GM18498 (cell line): ENCODE data around the gene VRK3.
"Not testable (repeated sequence)": the region's sequence is repeated elsewhere in the genome, so short reads cannot be mapped to it uniquely, and the experiment has no call there.

Source experiments
- ATAC-seq: cut with Tn5 transposase; IDR thresholded peaks from one replicate; pipeline ENCODE4 v1.9.1; 2021; ENCODE audit warnings: mild to moderate bottlenecking, moderate library complexity; ENCODE audit not compliant: unreplicated experiment

Gene VRK3

DNA sequence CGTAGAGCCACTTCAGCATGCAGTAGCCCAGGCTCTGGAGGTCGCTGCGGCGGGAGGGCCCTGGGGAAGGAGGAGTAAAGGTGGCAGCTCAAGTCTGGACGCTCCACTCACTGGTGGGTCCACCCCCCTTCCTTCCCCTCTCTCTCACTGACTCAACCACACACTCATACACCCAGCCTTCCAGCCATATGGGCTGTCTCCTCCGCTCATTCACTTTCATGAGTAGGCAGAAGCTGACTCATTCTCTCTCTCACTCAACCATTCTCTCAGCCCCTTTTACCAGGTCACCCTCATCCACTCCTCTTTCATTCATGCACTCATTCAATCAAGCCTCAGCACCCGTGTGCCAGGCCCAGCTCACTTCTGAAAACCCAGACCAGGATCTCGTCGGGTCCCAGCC lies 36.7 kb downstream of the VRK3 start:
- ATAC-seq = no peak

DNA sequence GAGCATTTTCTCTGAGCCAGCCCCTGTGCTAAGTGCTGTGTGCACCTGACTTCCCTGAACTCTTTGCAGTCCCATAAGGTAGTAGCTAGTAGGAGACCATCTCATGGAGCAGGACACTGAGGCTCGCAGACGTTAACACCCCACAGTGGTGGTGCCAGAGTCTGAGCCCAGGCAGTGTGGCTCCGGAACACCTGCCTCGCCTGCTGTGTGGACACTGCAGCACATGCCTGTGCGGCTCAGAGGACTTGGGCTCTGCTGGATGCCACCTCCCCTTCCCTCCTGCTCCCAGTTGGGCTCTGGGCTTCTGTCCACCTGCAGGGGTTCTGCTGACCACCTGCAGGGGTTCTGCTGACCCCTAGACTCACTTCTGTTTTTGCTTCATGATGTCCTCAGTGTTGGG lies 37.2 kb downstream of the VRK3 start:
- no peak for ATAC-seq

DNA sequence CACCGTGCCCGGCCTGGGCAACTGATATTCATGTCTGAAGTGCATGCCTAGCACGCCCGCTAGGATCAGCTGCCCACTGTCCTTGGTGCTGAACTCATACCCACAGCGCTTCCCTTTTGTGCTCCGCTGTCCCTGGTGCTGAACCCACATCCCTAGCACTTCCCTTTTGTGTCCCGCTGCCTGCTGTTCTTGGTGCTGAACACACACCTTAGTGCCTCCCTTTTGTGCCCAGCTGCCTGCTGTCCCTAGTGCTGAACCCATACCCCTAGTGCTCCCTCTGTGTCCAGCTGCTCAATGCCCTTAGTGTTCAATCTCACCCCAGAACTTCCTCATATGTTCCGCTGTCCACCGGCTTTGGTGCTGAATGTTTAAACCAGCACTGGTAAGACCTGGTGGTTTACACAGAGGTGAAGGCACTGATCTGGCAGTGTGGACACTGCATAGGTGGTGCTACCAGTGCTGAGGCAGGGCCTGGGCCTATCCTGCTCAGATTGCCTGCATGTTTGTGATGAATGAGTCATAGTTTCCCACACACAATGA lies 37.9 kb downstream of the VRK3 start:
- ATAC-seq = no peak

DNA sequence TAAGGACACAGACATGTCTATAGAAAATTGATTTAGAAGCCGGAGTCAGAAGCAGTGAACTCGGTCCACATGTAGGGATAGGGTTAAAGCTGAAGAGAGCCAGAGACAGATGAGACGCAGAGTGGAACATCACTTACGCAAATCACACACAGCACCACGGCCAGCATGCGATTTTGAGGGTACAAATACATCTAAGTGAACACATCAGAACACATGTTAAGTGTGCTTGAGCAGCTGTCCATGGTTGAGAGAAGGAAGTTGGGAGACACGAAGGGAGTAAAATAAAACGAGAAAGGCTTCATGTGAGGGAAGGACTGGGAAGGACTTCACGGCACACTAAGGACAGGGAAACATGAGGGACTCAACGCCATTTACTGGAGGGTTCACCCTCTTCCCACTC lies 38.8 kb downstream of the VRK3 start:
- ATAC-seq = no peak

DNA sequence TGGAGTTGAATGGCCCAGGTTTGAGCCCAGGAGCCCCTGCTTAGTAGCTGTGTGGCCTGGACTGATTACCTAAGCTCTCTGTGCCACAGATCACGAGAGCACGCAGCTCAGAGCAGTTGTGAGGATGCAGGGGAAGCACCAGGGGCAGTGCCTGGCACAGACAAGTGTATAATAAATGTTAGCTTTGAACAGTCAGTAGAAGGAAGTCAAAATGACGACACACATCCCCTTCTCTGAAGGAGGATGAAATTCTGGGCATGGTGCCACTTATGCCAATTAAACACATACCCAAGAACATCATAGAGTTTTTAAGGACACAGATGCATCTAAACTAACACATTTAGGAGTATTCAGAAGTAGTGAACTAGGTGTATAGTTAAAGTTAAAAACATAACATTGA lies 39.3 kb downstream of the VRK3 start:
- no peak for ATAC-seq

DNA sequence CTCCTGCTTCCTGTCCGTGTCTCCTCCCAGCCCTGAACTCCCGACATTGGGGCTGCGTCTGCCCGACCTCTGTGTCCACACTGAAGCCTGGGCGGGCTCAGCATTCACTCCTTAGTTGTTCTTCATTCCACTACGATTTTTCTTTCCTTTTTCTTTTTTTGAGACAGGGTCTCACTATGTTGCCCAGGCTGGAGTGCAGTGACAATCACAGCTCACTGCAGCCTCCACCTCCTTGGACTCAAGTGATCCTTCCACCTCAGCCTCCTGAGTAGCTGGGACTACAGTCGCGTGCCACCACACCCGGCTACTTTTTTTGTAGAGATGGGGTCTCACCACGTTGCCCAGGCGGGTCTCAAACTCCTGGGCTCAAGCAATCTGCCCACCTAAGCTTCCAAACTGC lies 40.7 kb downstream of the VRK3 start:
- no peak for ATAC-seq

DNA sequence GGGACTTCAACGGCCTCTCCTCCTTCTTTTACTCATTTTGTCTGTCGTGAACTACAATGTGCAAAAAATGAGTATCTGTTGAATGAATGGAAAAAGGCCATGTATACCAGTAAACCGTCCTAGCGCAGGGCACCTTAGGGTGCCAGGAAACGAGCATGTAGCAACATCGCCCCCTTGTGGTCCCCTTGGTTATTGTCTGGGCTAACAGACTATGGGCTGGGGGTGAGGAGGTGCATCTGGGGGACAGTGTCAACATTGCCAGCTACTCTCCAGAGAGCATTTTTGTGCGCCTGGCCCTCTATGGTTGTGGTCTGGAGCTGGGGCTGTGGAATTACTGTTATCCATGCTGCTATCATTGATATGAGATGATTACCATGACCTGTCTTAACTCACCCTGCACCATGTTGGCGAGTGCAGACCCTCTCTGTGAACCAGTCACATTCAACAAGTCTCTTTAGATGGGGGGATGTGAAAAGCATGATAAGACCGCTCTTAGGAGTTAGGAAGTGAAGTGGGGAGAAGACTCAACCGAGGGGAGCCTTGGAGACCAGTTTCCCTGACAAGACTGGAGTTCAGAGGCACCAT lies 41.4 kb downstream of the VRK3 start:
- ATAC-seq = no peak

DNA sequence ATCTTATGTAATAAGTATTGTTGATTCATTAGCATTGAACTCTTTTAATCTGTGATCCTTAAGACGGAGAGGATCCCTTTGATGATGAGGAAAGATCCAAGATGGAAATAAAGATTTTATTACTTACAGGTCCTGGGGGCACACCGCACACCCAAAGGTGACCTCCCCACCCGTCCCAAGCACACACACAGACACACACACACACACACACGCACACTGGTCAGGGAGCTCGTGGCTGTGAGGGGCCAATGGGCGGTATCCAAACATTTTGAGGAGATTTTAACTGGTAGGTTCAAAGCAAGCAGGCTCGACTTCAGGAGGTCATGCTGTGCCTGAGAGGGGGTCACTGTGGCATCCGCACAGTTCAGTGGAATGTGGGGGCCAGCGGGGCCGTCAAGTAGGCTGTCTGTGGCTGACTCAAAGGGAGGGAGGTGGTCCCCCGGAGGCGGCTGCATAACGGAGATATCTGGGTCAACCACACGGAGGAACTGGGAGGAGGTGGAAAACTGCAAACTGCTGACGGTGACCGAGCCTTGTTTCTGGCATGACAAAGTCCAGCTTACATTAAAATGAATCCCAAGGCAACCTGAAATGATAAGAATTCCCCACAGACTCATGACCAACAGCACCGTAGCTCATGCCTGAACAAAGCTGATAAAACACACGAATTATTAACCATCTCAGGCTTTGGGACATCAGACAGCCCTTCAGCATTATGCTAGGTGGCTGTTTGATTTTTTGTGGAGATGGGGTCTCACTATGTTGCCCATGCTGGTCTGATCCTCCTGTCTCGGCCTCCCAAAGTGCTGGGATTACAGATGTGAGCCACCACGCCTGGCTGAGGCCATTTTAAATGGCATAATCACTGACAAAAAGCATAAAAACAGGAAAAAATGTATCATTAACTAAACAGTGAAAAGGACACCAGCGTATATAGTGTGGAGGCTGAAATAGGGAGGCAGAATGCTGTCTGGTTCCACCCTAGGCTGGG lies 43.3 kb downstream of the VRK3 start:
- no peak for ATAC-seq

DNA sequence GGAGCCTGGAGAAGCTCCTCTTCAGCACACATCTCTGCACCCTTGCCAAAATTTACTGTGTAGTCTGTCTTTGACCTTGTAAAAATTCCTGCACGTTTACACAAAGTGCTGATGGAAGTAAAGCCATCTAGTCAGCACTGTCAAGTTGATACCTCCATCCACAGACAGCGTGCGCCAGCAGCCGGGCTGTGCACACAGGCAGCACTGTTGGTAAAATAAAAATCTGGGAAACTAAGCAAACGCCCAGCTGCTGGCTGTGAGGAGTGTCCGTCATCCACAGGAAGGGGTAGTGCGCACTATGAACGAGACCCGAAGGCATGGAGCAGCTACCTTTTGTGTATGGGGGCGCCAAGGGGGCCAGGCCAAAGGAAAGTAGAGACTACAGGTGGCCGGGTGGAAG lies 46.8 kb downstream of the VRK3 start:
- ATAC-seq = no peak

DNA sequence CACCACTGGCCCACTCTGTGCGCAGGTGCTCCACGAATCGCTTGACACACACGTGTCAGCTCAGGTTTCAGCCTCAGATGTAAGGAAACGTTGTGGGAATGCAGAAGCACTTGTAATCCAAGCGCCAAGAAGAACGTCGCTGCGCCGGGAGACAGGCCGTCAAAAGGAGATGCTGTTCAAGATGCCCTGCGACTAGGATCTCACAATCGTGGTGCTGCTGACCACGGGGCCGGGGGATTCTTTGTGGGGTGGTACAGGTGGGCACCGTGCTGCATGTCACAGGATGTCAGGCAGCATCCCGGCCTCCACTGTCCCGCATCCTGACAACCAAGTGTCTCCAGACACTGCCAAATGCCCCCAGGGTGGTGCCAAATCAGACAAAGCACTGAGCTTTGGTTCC lies 47.3 kb downstream of the VRK3 start:
- ATAC-seq = no peak

DNA sequence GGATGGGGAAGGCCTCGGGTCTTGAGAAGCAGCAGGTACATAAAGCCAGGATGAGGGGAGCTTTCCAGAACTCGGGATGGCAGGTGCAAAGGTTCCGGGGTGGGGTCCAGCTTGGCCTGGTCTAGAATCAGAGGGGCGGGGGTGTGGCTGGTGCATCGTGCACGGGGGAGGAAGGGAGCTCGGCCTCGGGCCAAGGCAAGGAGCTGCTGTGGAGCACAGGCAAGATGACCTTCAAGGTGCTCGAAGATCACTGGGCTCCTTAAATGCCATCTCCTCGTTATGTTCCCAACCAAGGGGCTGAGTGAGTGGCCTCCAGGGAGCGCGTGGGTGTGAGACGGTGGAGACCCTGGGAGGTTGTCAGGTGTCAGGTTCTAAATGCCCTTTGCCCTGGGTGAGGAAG lies 48.1 kb downstream of the VRK3 start:
- no peak for ATAC-seq

DNA sequence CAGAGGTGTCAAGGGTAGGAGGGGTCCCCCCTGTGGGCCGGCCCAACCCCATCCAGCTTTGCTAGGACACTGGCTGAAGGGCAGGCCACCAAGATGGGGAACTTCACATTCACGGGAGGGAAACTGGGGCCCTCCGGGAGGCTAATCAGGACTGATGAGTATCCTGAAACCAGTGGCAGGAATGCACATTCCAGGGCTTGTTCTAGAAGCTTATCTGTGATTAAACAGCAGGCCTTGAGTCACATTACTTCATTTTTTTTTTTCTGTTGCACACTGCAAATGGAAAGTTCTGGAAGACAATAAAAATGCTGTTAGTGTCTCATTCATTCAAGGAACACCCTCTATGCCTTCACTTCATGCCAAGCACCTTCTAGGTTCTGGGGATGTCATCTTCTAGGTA lies 48.7 kb downstream of the VRK3 start:
- ATAC-seq = no peak

DNA sequence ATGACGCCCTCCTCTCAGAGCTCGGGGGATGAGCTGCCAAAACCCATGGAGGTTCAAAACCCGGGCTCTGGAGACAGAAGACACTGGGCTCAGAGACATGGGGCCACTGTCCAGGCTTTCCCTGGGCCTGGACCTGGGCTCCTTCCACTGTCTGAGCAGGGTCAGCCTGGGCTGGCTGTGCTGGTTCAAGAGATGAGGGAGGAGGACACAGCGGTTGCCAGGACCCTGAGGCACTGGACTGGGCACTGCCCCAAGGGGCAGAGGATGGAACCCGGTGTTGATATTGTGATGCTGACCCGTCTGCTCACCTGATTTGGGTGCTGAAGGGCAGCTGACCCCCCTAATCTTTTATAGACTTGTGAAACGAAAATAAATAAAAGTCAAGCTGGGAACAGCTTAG lies 50.1 kb downstream of the VRK3 start:
- no peak for ATAC-seq

DNA sequence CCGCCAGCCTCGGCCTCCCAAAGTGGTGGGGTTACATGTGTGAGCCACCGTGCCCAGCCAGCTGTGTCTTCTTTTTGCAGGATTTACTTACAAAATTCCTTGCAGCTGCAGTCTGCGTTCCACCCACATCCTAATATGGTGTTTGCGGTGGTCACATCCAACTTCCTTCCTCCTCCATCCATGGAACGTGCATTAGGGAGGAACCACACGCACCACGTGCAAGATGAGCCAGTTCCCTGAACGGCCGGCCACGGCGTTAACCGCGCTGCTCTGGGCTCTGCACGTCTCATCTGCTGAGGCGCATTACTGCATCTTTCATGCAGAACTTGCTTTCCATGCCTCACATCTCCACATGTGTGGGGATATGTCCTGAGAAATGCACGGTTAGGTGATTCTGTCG lies 51.2 kb downstream of the VRK3 start:
- ATAC-seq = no peak

DNA sequence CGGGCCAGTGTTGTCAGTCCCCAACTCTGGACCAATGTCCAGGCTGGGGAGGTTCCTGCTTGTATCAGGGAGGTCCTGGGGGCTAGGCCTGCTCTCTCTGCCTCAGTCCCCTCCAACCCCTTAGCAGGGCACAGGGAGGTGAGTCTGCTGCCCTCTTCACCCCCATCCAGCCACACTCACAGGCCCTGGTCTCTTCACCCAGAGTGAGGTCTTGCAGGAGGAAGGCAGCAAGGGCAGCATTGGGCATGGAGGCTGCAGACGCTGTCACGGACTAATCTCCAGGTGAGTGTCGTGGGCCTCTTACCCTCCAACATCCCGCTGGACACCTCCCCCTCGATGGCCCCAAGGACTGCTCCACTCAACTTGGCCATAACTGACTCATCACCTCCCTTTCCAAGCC lies 52.3 kb downstream of the VRK3 start:
- ATAC-seq = no peak

DNA sequence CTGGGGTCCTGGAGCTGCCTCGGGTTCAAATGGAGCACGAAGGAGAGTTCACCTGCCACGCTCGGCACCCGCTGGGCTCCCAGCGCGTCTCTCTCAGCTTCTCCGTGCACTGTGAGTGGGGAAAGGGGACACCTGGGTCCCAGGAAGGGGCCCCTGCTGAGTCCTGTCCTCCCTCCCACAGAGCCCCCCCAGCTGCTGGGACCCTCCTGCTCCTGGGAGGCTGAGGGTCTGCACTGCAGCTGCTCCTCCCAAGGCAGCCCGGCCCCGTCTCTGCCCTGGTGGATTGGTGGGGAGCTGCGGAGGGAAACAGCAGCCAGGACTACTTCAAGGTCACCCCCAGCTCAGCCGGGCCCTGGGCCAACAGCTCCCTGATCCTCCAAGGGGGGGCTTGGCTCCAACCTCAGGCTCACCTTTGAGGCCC lies 53.2 kb downstream of the VRK3 start:
- no peak for ATAC-seq

DNA sequence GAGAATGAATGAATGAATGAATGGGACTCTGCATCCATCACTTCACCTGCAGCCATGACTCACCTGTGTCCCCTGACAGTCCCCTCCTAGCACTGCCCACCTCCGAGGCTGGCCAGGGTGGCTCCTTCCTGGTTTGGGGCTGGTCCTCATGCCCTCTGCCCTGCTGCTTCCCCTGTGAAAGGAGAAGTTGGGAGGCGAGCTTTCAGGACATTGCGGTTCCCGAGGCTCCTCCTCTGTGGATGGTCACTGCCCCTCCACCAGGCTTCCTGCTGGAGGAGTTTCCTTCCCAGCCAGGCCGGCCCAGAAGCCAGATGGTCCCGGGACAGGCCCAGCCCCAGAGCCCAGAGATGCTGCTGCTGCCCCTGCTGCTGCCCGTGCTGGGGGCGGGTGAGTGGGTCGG lies 55.8 kb downstream of the VRK3 start:
- not testable (repeated sequence) for ATAC-seq

DNA sequence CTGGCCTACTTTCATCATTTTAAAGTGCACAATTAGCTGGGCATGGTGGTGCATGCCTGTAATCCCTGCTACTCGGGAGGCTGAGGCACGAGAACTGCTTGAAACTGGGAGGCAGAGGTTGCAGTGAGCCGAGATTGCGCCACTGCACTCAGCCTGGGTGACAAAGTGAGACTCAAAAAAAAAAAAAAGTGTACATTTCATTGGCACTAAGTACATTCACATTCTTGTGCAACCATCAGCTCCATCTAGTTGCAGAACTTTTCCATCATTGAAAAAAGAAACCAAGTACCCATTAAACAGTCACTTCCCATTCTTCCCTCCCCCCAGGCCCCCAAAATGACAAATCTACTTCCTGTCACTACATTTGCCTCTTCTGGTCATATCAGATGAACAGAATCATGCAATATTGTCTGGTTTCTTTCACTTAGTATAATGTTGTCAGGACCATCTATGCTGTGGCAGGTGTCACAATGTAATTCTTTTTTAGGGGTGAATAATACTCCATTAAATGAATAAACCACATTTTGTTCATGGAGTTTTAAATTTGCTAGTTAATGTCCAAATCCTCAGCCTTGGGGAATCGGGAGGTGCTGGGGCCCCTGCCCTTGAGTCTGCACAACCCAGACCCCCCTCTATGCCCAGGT lies 56.8 kb downstream of the VRK3 start:
- ATAC-seq = no peak

DNA sequence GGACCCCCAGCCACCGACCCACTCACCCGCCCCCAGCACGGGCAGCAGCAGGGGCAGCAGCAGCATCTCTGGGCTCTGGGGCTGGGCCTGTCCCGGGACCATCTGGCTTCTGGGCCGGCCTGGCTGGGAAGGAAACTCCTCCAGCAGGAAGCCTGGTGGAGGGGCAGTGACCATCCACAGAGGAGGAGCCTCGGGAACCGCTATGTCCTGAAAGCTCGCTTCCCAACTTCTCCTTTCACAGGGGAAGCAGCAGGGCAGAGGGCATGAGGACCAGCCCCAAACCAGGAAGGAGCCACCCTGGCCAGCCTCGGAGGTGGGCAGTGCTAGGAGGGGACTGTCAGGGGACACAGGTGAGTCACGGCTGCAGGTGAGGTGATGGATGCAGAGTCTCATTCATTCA lies 64.2 kb downstream of the VRK3 start, which contains the start of gene SIGLEC11:
SIGLEC11 (minus strand) TSS at position 193 of the 400 bp plus-strand sequence; CDS start at position 102, 91 bp downstream.
- not testable (repeated sequence) for ATAC-seq

DNA sequence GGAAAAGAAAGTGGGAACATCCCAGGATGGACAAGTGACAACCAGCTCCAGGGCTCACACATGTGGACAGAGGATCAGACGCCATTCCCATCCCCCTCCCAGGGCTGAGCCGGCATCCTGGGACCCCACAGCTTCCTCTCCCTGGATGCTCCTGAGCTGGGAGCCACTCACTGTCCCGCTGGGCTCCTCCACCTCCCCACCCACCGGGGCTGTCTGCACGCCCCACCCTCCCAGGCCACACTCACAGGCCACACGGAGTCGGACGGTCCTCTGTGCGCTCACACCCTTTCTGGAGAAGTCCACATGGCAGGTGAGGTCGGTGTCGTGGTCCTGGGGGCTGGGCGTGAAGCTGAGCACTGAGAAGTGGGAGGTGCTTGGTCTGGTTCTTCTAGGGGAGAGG lies 65.3 kb downstream of the VRK3 start:
- not testable (repeated sequence) for ATAC-seq

DNA sequence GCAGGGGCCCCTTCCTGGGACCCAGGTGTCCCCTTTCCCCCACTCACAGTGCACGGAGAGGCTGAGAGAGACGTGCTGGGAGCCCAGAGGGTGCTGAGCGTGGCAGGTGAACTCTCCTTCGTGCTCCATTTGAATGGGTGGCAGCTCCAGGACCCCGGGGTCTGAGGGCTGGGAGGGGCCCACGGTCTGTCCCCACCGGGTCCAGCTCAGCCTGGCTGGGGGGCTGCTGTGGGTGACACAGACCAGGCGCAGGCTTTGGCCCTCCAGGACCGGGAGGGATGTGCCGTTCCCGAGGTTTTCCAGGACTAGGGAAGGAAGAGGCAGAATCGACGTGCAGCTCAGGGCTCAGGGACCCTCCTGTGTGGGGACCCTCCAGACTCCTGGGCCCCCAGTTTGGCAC lies 66.6 kb downstream of the VRK3 start:
- ATAC-seq = not testable (repeated sequence)
